Upper lobe of left lung (tissue), 6 donors: ENCODE measurements around the gene IFT57. TPM values are rescaled to one million over a fixed set of nuclear protein-coding genes. Genes with fewer than 3 reads are reported as not detected.
A peak's percentile ranks its signal among the peaks of the same experiment; 100 is the strongest.
"Not testable (repeated sequence)": the region's sequence is repeated elsewhere in the genome, so short reads cannot be mapped to it uniquely, and the experiment has no call there.

Source experiments
- ATAC-seq, 2 donors: fragments of 200-7000 bp; cut with Tn5 transposase; one replicate each; pipeline ENCODE4 v1.9.1; 2022; ENCODE audit warnings: mild to moderate bottlenecking in 2 of 2, moderate library complexity in 2 of 2; ENCODE audit not compliant: low FRiP score in 2 of 2
- DNase-seq, 2 donors: peaks; one replicate each; pipeline ENCODE4 v3.0.0-alpha.2; 2019 to 2020
- H3K27ac ChIP-seq, 4 donors: fragments of 200-600 bp; sonication (generic); one replicate each; pipeline ENCODE4 v1.5.1; 2016 to 2019
- H3K27me3 ChIP-seq, 4 donors: fragments of 200-600 bp; sonication (generic); one replicate each; pipeline ENCODE4 v1.5.1; 2017 to 2019
- H3K36me3 ChIP-seq, 4 donors: fragments of 200-600 bp; sonication (generic); one replicate each; pipeline ENCODE4 v1.5.1; 2016 to 2019
- H3K4me1 ChIP-seq, 4 donors: fragments of 200-600 bp; sonication (generic); one replicate each; pipeline ENCODE4 v1.5.1; 2018 to 2019
- H3K4me3 ChIP-seq, 4 donors: fragments of 200-600 bp; sonication (generic); one replicate each; pipeline ENCODE4 v1.5.1; 2017 to 2019; ENCODE audit warnings: mild to moderate bottlenecking in 2 of 4, moderate library complexity in 1 of 4
- H3K9me3 ChIP-seq, 4 donors: fragments of 200-600 bp; sonication (generic); one replicate each; pipeline ENCODE4 v1.5.1; 2018 to 2019
- EP300 ChIP-seq, 4 donors: sonication (generic); formaldehyde crosslinking; IDR thresholded peaks; one replicate each; pipeline ENCODE4 v1.5.1; 2017; ENCODE audit warnings: antibody characterized with exemption in 4 of 4, control low read depth in 2 of 4
- POLR2A ChIP-seq, 4 donors: fragments of 450-650 bp; IDR thresholded peaks; one replicate each; pipeline ENCODE4 v1.5.1; 2016 to 2017; ENCODE audit warnings: antibody characterized with exemption in 4 of 4, mild to moderate bottlenecking in 2 of 4
- POLR2AphosphoS5 ChIP-seq, 2 donors: sonication (generic); formaldehyde crosslinking; IDR thresholded peaks; one replicate each; pipeline ENCODE4 v1.5.1; 2017; ENCODE audit warnings: antibody characterized with exemption in 2 of 2
- WGBS, 2 donors: methylation state at CpG; one replicate each; pipeline ENCODE4 v1.1.5; 2017 to 2018; 5-methylcytosine and 5-hydroxymethylcytosine counted together
- total RNA-seq, 6 donors: library from RNA; depleted of rRNA in 4 of 6; stranded (reverse); fragments of >200 nt in 4 of 6; gene quantifications; one replicate each; pipeline versions ENCODE4 v1.1.0 to v1.2.1, GENCODE V29; 2016 to 2021
- TF ChIP-seq, protein P1 (sequence below), 6 experiments: fragments of 450-650 bp in 4 of 6; fragments of 200-600 bp in 2 of 6; sonication (generic) in 2 of 6; IDR thresholded peaks; one replicate each; pipeline ENCODE4 v1.5.1; 2016 to 2019; ENCODE audit warnings: antibody characterized with exemption in 6 of 6
- donor health status: DM: no; HTN: no; CAD: no; lungs with moderate emphysema.
- donor health status: DM: no; HTN: yes; CAD: no; lungs with severe emphysema.

The IFT57 gene, protein sequence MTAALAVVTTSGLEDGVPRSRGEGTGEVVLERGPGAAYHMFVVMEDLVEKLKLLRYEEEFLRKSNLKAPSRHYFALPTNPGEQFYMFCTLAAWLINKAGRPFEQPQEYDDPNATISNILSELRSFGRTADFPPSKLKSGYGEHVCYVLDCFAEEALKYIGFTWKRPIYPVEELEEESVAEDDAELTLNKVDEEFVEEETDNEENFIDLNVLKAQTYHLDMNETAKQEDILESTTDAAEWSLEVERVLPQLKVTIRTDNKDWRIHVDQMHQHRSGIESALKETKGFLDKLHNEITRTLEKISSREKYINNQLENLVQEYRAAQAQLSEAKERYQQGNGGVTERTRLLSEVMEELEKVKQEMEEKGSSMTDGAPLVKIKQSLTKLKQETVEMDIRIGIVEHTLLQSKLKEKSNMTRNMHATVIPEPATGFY
- total RNA-seq = 100 to 1,000 TPM; 118 to 467 (median 232) TPM

DNA sequence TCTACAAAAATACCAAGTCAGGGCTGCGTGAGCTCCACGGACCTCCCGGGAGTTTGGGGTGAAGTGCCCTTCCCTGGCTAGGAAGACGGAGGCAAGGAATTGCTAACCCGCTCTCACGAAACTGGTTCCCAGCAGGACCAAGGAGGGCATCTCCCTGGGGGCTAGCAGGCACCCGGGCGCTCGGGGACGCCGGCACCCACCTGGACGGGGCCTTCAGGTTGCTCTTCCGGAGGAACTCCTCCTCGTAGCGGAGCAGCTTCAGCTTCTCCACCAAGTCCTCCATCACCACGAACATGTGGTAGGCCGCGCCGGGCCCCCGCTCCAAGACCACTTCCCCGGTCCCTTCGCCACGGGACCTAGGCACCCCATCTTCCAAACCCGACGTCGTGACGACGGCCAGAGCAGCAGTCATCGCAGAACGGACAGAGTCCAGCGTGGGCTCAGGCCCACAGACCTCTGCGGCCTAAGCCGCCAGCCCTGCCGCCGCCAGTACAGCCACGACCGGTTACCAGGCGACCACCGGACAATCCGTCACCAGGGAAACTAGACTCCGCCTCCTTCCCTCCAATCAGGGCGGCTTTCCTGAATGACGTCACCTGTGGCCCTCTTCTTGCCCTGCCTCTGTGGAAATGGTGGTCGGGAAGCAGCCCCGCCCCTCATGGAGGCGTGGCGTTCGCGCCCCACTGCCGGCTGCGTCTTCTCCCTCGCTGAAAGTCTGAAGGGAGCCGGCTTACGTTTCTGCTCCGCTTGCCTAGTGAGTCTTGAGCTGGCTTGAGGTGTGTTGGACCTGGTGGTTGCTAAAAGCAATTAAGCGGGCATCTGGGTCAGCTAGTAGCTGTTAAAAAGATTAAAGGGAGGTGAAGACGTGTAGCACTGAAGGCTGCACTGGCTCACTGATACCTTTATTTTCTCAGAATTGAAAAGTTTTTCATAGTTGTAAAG lies at the start of gene IFT57:
Gene IFT57 (minus strand): TSS at position 514 of the 942 bp plus-strand sequence. CDS start 102 bp downstream, at position 412.
- DNase-seq = peak; percentile 98 to 99
- Histone ChIP-seq H3K4me1 (peaks cover 19 to 31% (median 26%) of the 10 kb centered on the region in 4 donors), H3K4me3 (peak within 1 kb of the TSS; percentile 85 to 95 (median 92)), H3K9me3 (no peaks in the 10 kb centered on the region), H3K27me3 (no peaks in the 10 kb centered on the region), H3K36me3 (peaks cover 0 to 3% (median 0%) of the 10 kb centered on the region in 4 donors), H3K27ac (peak within 1 kb of the TSS; percentile 86 to 92 (median 90))
- WGBS, 2 donors = 1 to 2% methylated on average over 39 to 41 of the region's 57 CpGs
- TF ChIP-seq, protein P1, sequence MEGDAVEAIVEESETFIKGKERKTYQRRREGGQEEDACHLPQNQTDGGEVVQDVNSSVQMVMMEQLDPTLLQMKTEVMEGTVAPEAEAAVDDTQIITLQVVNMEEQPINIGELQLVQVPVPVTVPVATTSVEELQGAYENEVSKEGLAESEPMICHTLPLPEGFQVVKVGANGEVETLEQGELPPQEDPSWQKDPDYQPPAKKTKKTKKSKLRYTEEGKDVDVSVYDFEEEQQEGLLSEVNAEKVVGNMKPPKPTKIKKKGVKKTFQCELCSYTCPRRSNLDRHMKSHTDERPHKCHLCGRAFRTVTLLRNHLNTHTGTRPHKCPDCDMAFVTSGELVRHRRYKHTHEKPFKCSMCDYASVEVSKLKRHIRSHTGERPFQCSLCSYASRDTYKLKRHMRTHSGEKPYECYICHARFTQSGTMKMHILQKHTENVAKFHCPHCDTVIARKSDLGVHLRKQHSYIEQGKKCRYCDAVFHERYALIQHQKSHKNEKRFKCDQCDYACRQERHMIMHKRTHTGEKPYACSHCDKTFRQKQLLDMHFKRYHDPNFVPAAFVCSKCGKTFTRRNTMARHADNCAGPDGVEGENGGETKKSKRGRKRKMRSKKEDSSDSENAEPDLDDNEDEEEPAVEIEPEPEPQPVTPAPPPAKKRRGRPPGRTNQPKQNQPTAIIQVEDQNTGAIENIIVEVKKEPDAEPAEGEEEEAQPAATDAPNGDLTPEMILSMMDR (IDR thresholded peaks at IDR 0.05) = no peak
- TF ChIP-seq POLR2A (IDR thresholded peaks at IDR 0.05) (peak in 3 of 4 donors; percentile 64 to 92 (median 87)), EP300 (IDR thresholded peaks at IDR 0.05) (peak in 1 of 4 donors; percentile 13), POLR2AphosphoS5 (IDR thresholded peaks at IDR 0.05) (peak; percentile 78 to 88)
- ATAC-seq = peak; percentile 98 to 99

DNA sequence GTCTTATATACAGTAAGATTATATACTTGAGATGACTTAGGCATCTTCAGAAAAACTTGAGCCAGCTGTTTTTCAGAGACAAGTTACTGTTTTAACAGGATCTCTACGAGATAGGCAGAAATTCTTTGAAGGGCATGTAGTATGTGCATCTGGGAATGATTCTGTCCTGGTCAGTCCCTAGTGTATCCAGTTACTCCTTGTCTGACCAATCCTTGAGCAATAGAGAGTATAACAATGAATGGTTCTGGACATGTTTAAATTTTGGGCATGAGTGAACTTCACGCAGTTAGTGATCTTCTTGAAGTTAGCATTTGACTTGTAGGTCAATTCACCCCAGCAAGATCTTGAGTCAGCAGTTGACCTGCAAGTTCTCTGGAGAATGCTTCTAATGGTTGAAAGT lies 49.4 kb upstream of the IFT57 start:
- DNase-seq (no peak), ATAC-seq (no peak)
- WGBS, 2 donors = 42 to 48% methylated on average over 2 of the region's 2 CpGs

DNA sequence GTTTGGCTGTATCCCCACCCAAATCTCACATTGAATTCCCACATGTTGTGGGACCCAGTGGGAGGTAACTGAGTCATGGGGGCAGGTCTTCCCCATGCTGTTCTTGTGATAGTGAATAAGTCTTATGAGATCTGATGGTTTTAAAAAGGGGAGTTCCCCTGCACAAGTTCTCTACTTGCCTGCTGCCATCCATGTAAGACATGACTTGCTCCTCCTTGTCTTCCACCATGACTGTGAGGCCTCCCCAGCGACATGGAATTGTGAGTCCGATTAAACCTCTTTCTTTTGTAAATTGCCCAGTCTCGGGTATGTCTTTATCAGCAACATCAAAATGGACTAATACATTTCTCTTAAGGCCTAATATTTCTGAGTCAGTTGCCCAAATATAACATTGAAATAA lies 46.0 kb upstream of the IFT57 start:
- DNase-seq, H3K27me3 ChIP-seq, H3K4me1 ChIP-seq, H3K27ac ChIP-seq, ATAC-seq, H3K4me3 ChIP-seq, H3K9me3 ChIP-seq, H3K36me3 ChIP-seq: not testable (repeated sequence)
- 94 to 99% methylated on average over 3 of the region's 3 CpGs for WGBS, 2 donors

More for the DNA sequence above, 49.4 kb upstream of the IFT57 start:
- H3K4me3 ChIP-seq = no peak overlapping the region
- TF ChIP-seq POLR2AphosphoS5 (IDR thresholded peaks at IDR 0.05) (no peak), POLR2A (IDR thresholded peaks at IDR 0.05) (no peak), EP300 (IDR thresholded peaks at IDR 0.05) (no peak)
- TF ChIP-seq, protein P1 (IDR thresholded peaks at IDR 0.05) = no peak
- H3K27me3 ChIP-seq = no peaks in the 10 kb centered on the region
- H3K36me3 ChIP-seq = no peaks in the 10 kb centered on the region
- no peaks in the 10 kb centered on the region for H3K9me3 ChIP-seq
- no peaks in the 10 kb centered on the region for H3K4me1 ChIP-seq
- H3K27ac ChIP-seq = no peak overlapping the region

DNA sequence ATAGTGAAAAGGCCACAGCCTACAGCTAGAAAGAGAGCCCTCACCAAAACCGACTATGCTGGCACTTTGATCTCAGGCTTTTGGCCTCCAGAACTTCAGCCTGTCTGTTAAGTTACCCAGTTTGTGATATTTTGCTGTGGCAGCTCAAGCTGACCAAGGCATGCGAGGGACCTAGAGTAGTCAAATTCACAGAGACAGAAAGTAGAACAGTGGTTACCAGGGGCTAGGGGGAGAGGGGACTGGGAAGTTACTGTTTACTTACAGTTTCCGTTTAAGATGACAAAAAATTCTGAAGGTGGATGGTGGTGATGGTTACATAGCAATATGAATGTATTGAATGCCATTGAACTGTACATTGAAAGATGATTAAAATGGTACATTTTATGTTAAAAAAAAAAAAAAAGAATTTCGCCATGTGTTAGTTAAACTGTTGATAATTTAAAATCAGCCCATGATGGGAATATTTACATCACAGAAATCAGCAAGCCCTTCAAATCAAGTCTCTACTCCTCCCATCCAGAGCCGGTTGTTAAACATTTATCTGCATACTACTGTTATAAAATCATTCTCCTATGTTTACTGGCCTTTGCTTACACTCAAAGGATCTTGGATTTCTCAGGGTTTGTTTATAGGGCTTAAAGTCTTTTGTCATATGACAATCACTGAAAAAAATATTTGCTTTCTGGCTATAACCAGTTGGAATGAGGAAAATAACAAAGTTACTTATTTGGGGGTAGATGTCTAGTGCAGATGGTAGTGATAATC lies 42.5 kb upstream of the IFT57 start:
- not testable (repeated sequence) for H3K27ac ChIP-seq, H3K27me3 ChIP-seq, DNase-seq, H3K4me1 ChIP-seq, ATAC-seq, H3K9me3 ChIP-seq, H3K4me3 ChIP-seq, H3K36me3 ChIP-seq
- 71 to 82% methylated on average over 5 of the region's 5 CpGs for whole genome bisulfite sequencing, 2 donors

DNA sequence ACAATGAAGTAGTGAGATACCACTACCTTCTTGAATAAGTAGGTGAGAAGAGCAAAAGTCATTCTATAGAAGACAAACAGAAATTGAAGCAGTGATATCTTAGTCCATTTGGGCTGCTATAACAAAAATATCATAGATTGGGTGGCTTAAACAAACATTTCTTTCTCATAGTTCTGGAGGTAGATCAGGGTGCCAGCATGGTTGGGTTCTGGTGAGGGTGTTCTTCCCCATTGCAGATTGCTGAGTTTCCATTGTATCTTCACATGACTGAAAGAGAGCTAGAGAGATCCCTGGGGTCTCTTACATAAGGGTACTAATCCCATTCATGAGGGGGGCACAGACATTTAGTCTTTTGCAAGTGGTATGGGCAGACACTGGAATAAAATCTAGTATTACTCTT lies 32.9 kb upstream of the IFT57 start:
- Histone ChIP-seq H3K4me3 (no peak overlapping the region), H3K36me3 (no peaks in the 10 kb centered on the region), H3K9me3 (no peaks in the 10 kb centered on the region), H3K27ac (no peak overlapping the region), H3K4me1 (no peaks in the 10 kb centered on the region), H3K27me3 (no peaks in the 10 kb centered on the region)
- DNase-seq = no peak
- ATAC-seq = no peak
- no peak for TF ChIP-seq POLR2AphosphoS5 (IDR thresholded peaks at IDR 0.05)
- TF ChIP-seq POLR2A (IDR thresholded peaks at IDR 0.05) = no peak
- TF ChIP-seq EP300 (IDR thresholded peaks at IDR 0.05) = no peak
- TF ChIP-seq, protein P1 (IDR thresholded peaks at IDR 0.05) = no peak
